ENCODE measurements around the gene PCMT1.
"Not testable (repeated sequence)": the region's sequence is repeated elsewhere in the genome, so short reads cannot be mapped to it uniquely, and the experiment has no call there.

Gene PCMT1

DNA sequence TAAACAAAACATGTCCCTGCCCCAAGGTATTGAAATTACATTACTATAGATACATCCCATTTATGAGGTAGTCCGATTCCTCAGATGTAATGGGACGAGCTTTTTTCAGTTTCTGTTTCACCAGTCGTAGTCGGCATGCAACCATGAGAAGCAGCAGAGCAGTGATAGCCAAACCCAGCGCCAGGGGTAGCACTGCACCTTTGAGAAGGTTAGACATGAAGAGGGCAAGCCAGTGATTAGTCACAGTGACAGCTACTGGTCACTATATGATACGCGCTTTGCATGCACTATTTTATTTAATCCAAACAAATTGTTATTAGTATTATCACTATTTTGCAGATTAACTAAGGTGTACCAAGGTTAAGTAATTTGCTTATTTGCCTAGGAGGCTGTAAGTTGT lies 71.0 kb downstream of the PCMT1 start:
- DNase-seq (ENCODE audit: low spot score): no peak

GRCh38 chr6:149821492-149821891 lies 72.0 kb downstream of the PCMT1 start:
- DNase-seq (ENCODE audit: low spot score): no peak

DNA sequence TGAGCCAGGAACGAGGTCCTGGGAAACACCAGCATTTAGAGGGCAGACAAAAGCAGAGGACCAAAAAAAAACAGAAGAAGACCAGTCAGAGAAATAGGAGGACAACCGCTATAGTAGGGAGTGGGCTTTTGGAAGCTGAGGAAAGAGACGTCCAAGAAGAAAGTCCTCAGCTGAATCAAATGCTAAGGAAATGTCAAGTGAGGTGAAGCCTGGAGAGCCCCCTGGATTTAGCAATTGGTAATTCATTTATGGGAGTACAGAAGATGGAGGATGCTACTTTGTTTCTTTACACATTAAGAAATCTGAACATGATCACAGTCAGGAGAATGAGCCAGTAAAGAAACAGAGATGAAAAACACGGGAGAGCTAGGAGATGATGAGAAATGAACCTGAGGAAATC lies 73.5 kb downstream of the PCMT1 start:
- no peak for DNase-seq (ENCODE audit: low spot score)

- no peak for DNase-seq (ENCODE audit: low spot score)
These were observed 75.8 kb downstream of the PCMT1 start for GRCh38 chr6:149825292-149825691.

DNA sequence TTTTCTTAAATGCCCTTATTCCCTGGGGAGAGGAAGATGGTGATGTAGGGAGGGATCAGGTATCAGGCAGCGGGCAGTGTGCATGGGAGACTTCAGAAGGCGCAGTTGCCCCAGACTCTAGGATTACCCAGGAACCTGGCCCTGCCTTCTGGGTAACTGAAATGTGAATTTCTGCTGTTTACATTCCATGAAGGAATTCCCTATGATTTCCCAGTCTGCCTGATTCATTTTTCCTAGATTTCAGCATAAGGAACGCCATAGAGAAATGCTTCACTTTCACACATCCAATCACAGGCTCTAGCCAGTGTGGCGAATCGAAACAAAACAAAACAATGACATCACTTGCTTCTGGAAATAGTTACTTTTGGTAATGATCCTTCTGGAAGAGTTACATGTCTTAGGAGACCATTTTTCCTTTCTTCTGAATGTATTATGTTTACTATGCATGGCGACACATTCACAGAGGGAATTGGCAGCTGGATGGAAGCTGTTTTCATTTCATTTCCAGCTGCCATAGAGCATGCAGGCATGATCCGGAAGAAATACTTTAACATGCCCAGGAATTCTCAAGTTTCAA lies 81.3 kb downstream of the PCMT1 start:
- no peak for DNase-seq (ENCODE audit: low spot score)

GRCh38 chr6:149831308-149831820 lies 81.8 kb downstream of the PCMT1 start:
- no peak for DNase-seq (ENCODE audit: low spot score)

DNA sequence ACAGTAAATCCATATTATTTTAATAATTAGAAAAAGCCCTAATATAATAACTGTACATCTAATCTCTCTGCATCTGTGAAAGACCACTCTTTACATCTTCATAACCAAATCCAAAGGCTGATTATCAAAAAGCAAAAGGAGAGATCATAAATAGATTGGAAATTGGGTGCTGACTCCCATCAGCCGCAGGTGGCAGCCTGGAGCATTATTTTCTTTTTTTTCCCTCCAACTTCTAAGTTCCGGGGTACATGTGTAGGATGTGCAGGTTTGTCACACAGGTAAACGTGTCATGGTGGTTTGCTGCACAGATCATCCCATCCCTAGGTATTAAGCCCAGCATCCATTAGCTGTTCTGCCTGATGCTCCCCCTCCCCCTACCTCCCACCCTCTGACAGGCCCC lies 84.1 kb downstream of the PCMT1 start:
- DNase-seq (ENCODE audit: low spot score): no peak

- DNase-seq (ENCODE audit: low spot score): peak; percentile 83
These were observed 85.3 kb downstream of the PCMT1 start for GRCh38 chr6:149834513-149835481.

DNA sequence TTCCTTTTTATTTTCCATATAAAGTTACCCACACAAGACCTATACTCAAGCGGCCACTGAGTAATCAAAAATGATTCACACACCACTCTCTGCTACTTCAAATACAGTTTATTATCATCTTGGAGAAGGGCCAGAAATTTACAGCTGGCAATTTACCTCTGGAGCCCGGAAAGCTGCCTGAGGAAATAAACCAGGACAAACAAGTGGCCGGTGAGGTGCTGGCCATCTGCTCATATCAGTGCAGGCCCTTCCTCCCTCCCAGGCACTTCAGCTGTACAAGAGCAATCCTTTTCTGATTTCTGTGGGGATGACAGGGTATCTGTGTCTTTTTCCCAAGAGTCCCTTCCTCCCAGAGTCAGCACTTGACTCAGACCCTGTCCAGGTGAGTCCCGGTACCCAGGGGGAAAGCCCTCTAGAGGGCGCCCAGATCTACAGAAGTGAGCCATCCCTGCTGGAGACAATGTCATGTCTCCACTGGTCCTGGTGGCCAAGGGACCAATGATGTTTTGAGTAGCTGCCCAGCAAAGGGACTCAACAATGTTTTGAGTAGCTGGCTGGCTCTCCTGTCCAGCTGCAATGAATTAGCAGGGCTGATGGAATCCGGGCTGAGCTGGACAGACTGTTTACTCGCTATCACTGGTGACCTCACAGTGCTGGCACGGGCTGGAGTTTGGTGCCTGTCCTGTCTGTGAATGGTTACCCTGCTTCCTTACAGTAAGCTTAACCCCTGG lies 91.0 kb downstream of the PCMT1 start:
- peak; percentile 30 for DNase-seq (ENCODE audit: low spot score)

GRCh38 chr6:149842331-149842730 lies 92.8 kb downstream of the PCMT1 start:
- DNase-seq (ENCODE audit: low spot score): no peak

GRCh38 chr6:149843051-149843633 lies 93.6 kb downstream of the PCMT1 start:
- DNase-seq (ENCODE audit: low spot score): no peak

- DNase-seq (ENCODE audit: low spot score): peak; percentile 22
These were observed 94.5 kb downstream of the PCMT1 start for GRCh38 chr6:149844036-149844435.

DNA sequence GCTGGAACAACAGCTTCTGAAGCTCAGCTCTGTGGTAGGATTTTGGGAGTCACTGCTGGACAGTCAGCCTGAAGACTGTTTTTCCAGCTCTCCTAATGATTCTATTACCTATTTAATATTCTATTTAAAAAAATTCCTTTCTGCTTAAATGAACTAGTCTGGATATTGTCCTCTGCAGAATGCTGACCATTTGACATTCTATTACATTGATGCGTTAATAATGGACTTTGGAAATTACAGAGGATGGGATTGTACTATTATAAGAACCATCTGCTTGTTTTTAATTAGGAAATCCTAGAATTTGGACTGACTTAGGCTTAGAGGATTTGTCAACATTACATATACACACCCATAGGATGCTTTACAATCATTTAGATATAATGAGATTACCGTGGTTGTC lies 94.9 kb downstream of the PCMT1 start:
- no peak for DNase-seq (ENCODE audit: low spot score)

- no peak for DNase-seq (ENCODE audit: low spot score)
These were observed 96.0 kb downstream of the PCMT1 start for GRCh38 chr6:149845549-149845948.

DNA sequence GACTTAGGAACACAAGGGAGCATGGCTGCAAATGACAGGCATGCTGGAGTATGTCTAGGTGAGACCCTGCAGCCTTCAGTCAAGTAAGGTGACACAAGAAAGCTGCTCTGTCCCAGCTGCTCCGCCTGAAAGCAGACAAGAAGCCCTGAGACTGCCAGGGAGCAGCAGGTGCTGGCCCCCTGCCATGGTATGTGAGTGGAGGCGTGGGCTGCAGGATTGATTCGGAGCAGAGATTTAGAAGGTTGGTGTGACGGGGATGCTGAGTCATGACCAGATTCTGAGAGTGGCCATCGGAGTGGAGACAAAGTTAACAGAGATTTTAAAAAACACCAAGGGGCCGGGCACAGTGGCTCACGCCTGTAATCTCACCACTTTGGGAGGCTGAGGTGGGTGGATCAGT lies 96.8 kb downstream of the PCMT1 start:
- peak; percentile 44 for DNase-seq (ENCODE audit: low spot score)

GRCh38 chr6:149847939-149848267 lies 98.4 kb downstream of the PCMT1 start:
- DNase-seq (ENCODE audit: low spot score): no peak

GRCh38 chr6:149848343-149848742 lies 98.8 kb downstream of the PCMT1 start:
- not testable (repeated sequence) for DNase-seq (ENCODE audit: low spot score)

DNA sequence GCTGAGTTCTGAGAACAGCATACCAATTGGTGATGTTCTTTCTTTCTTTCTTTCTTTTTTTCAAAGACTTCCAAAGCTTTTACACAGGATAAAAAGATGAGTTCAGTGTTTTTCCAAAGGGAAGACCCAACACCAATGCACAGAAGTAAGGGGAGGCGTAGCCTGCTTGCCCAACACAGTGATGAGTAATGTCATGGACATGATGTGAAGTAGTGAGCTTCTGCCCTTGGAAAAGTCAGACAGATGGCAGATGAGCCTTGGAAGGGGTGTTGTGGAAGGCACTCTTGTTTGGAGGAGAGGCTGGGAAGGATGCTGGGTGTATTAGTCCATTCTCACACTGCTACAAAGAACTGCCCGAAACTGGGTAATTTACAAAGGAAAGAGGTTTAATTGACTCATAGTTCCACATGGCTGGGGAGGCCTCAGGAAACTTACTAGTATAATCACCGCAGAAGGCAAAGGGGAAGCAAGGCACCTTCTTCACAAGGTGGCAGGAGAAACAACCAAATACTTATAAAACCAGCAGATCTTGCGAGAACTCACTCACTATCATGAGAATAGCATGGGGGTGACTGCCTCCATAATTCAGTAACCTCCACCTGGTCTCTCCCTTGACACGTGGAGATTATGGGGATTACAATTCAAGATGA lies 102.0 kb downstream of the PCMT1 start:
- no peak for DNase-seq (ENCODE audit: low spot score)

DNA sequence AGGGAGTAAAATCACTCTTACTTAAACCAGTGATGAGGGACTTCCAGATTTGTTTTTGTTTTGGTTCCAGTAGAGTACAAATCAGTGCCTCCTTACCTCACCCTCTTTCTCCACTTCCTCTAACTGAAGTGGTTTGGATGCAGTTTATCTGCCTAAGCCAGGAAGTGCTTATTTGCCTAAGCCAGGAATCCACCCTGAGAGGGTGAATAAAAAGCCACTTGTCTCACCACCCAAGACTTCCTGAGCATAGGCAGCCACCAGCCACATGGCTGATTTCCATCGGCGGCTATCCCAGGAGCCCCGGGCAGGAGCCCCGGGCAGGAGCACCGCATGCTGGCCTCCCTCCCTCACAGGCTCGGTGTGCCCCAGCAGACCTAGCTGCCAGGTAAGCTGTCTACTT lies 102.6 kb downstream of the PCMT1 start:
- DNase-seq (ENCODE audit: low spot score): no peak

DNA sequence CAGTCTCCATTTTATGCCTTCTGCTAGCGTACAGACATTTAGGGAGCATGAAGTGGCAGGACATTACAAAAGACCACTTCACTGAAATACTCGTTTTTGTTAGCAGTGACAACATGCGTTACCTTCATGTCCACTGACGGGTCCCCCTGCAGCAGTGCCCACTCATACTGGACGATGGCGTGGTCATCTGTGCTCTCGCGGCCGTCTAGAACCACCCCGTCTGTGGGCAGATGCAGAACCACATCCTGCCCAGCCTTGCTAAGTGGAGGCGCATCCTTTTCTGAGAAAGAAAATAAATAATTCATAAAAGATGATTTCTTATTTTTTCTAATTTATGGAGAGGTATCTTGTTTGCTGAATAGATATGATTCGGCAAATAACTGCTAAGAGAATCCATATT lies 103.3 kb downstream of the PCMT1 start:
- no peak for DNase-seq (ENCODE audit: low spot score)

- not testable (repeated sequence) for DNase-seq (ENCODE audit: low spot score)
These were observed 104.5 kb downstream of the PCMT1 start for GRCh38 chr6:149854017-149854416.

- DNase-seq (ENCODE audit: low spot score): no peak
These were observed 105.0 kb downstream of the PCMT1 start for GRCh38 chr6:149854532-149854931.
